IMR-90 (cell line): Measurements from ENCODE around the gene MSX1. TPM values are rescaled to one million over a fixed set of nuclear protein-coding genes. Genes with fewer than 3 reads are reported as not detected.

ENCODE experiments used
- ATAC-seq: fragments of 200-7000 bp; cut with Tn5 transposase; 2 replicates; pipeline ENCODE4 v1.9.1; 2020; ENCODE audit warnings: low read depth, mild to moderate bottlenecking, moderate library complexity
- BruUV-seq: library from RNA; stranded (reverse); fragments of 400-500 nt; replicated peaks from 2 replicates; lab custom pipeline; 2021; lab: Mats Ljungman, UMichigan
- CTCF ChIA-PET: fragments of 300-600 bp; formaldehyde crosslinking; extraction: SDS; loops from one replicate; lab custom pipeline; 2021; ENCODE audit warnings: antibody characterized with exemption; lab: Yijun Ruan, JAX
- POLR2A ChIA-PET: fragments of 300-600 bp; sonication (Branson Sonifier 250); formaldehyde crosslinking; loops from one replicate; lab custom pipeline; 2022; ENCODE audit warnings: antibody characterized with exemption; ENCODE audit not compliant: unreplicated experiment; lab: Charles Lee
- DNase-seq: peaks from one replicate; pipeline ENCODE4 v3.0.0; 2013
- H2AFZ ChIP-seq: replicated peaks from 2 replicates; pipeline ENCODE3; 2013; ENCODE audit warnings: low read length, mild to moderate bottlenecking; ENCODE audit not compliant: poor library complexity
- H2AK5ac ChIP-seq: 2 replicates; pipeline ENCODE4 v1.6.1; 2013; ENCODE audit warnings: low read depth, low read length, inconsistent platforms
- H2AK9ac ChIP-seq: replicated peaks from 2 replicates; pipeline ENCODE3; 2013; ENCODE audit warnings: mild to moderate bottlenecking, low read depth, low read length, moderate library complexity; ENCODE audit not compliant: poor library complexity
- H2BK120ac ChIP-seq: 2 replicates; pipeline ENCODE4 v1.6.1; 2013; ENCODE audit warnings: low read depth, low read length, inconsistent platforms
- H2BK15ac ChIP-seq: 3 replicates; pipeline ENCODE4 v1.6.1; 2013; ENCODE audit warnings: low read depth, low read length, inconsistent platforms
- H2BK20ac ChIP-seq: 2 replicates; pipeline ENCODE4 v1.6.1; 2013; ENCODE audit warnings: low read depth, mild to moderate bottlenecking, inconsistent platforms, low read length, moderate library complexity
- H2BK5ac ChIP-seq: 2 replicates; pipeline ENCODE4 v1.6.1; 2013; ENCODE audit warnings: mild to moderate bottlenecking, low read depth, low read length, inconsistent platforms; ENCODE audit not compliant: poor library complexity, severe bottlenecking
- H3K14ac ChIP-seq: replicated peaks from 2 replicates; pipeline ENCODE4 v1.6.1; 2013; ENCODE audit warnings: low read depth, low read length, inconsistent platforms
- H3K18ac ChIP-seq: 2 replicates; pipeline ENCODE4 v1.6.1; 2013; ENCODE audit warnings: low read depth, low read length, control low read depth
- H3K23ac ChIP-seq: 2 replicates; pipeline ENCODE4 v1.6.1; 2013; ENCODE audit warnings: low read depth, low read length, inconsistent platforms
- H3K27ac ChIP-seq: 2 replicates; pipeline ENCODE4 v1.5.1; 2013; ENCODE audit warnings: mild to moderate bottlenecking, control low read depth, low read length; ENCODE audit not compliant: insufficient read depth
- H3K27me3 ChIP-seq: 2 replicates; pipeline ENCODE4 v1.6.1; 2013; ENCODE audit warnings: low read length; ENCODE audit not compliant: control insufficient read depth, insufficient read depth
- H3K36me3 ChIP-seq: 2 replicates; pipeline ENCODE4 v1.6.1; 2013; ENCODE audit warnings: low read length, mixed read lengths; ENCODE audit not compliant: control insufficient read depth, insufficient read depth
- H3K4ac ChIP-seq: 2 replicates; pipeline ENCODE4 v1.6.1; 2013; ENCODE audit warnings: low read depth, low read length, inconsistent platforms
- H3K4me1 ChIP-seq: 2 replicates; pipeline ENCODE4 v1.6.1; 2013; ENCODE audit warnings: low read length, mixed read lengths; ENCODE audit not compliant: control insufficient read depth, insufficient read depth
- H3K4me2 ChIP-seq: 2 replicates; pipeline ENCODE4 v1.6.1; 2013; ENCODE audit warnings: low read depth, mild to moderate bottlenecking, control low read depth, low read length, moderate library complexity
- H3K4me3 ChIP-seq: 2 replicates; pipeline ENCODE4 v1.5.1; 2013; ENCODE audit warnings: low read depth, mild to moderate bottlenecking, control low read depth, low read length, moderate library complexity; ENCODE audit not compliant: insufficient read depth
- H3K56ac ChIP-seq: 2 replicates; pipeline ENCODE4 v1.6.1; 2013; ENCODE audit warnings: low read length, inconsistent platforms; ENCODE audit not compliant: insufficient read depth; ENCODE audit errors: extremely low read depth
- H3K79me1 ChIP-seq, 2 experiments: 2 replicates each; pipeline ENCODE4 v1.6.1; 2013; ENCODE audit warnings: low read length in 2 of 2, inconsistent platforms in 1 of 2, low read depth in 1 of 2
- H3K9ac ChIP-seq: 2 replicates; pipeline ENCODE4 v1.6.1; 2013; ENCODE audit warnings: low read depth, low read length, control low read depth
- H3K9me1 ChIP-seq: 2 replicates; pipeline ENCODE4 v1.6.1; 2013; ENCODE audit warnings: low read length, inconsistent platforms; ENCODE audit not compliant: insufficient read depth
- H3K9me3 ChIP-seq: 2 replicates; pipeline ENCODE4 v1.6.1; 2013; ENCODE audit warnings: low read length; ENCODE audit not compliant: control insufficient read depth, insufficient read depth
- H4K20me1 ChIP-seq: 2 replicates; pipeline ENCODE4 v1.6.1; 2013; ENCODE audit warnings: low read length, inconsistent platforms; ENCODE audit not compliant: insufficient read depth
- H4K5ac ChIP-seq: 2 replicates; pipeline ENCODE4 v1.6.1; 2013; ENCODE audit warnings: mild to moderate bottlenecking, low read depth, low read length, control low read depth
- H4K8ac ChIP-seq, 2 experiments: 2 replicates each; pipeline ENCODE4 v1.6.1; 2013; ENCODE audit warnings: low read depth in 2 of 2, low read length in 2 of 2, control low read depth in 1 of 2, inconsistent platforms in 1 of 2
- H4K91ac ChIP-seq: 2 replicates; pipeline ENCODE4 v1.6.1; 2013; ENCODE audit warnings: low read depth, low read length, inconsistent platforms; ENCODE audit not compliant: insufficient read depth
- BHLHE40 ChIP-seq: fragments of 150-350 bp; IDR thresholded peaks from 2 replicates; pipeline ENCODE4 v1.6.1; 2016; ENCODE audit warnings: mild to moderate bottlenecking, low read depth, low read length
- CEBPB ChIP-seq: IDR thresholded peaks from 2 replicates; pipeline ENCODE4 v1.6.1; 2012; ENCODE audit warnings: low read depth, low read length, improper control_type of control experiment
- CHD1 ChIP-seq: IDR thresholded peaks from 2 replicates; pipeline ENCODE4 v1.6.1; 2012; ENCODE audit warnings: low read depth, low read length, improper control_type of control experiment
- FOS ChIP-seq: fragments of 150-350 bp; IDR thresholded peaks from 2 replicates; pipeline ENCODE4 v1.6.1; 2016; ENCODE audit warnings: low read depth, low read length
- MAFK ChIP-seq: IDR thresholded peaks from 2 replicates; pipeline ENCODE4 v1.6.1; 2012; ENCODE audit warnings: low read depth, low read length, improper control_type of control experiment
- MAZ ChIP-seq: IDR thresholded peaks from 2 replicates; pipeline ENCODE4 v1.6.1; 2012; ENCODE audit warnings: low read depth, mild to moderate bottlenecking, low read length, improper control_type of control experiment, moderate library complexity, borderline replicate concordance
- MXI1 ChIP-seq: IDR thresholded peaks from 2 replicates; pipeline ENCODE4 v1.6.1; 2012; ENCODE audit warnings: low read depth, mild to moderate bottlenecking, low read length, moderate library complexity, borderline replicate concordance
- NFE2L2 ChIP-seq: fragments of 150-350 bp; IDR thresholded peaks from 2 replicates; pipeline ENCODE4 v1.6.1; 2016; ENCODE audit warnings: low read depth, mild to moderate bottlenecking, low read length
- POLR2A ChIP-seq: IDR thresholded peaks from 2 replicates; pipeline ENCODE4 v1.6.1; 2012; ENCODE audit warnings: mild to moderate bottlenecking, low read depth, low read length
- RAD21 ChIP-seq: IDR thresholded peaks from 2 replicates; pipeline ENCODE4 v1.6.1; 2012; ENCODE audit warnings: low read length, improper control_type of control experiment
- RCOR1 ChIP-seq: IDR thresholded peaks from 2 replicates; pipeline ENCODE4 v1.6.1; 2012; ENCODE audit warnings: mild to moderate bottlenecking, low read length, improper control_type of control experiment; ENCODE audit not compliant: insufficient replicate concordance
- RFX5 ChIP-seq: IDR thresholded peaks from 2 replicates; pipeline ENCODE4 v1.8.0; 2012; ENCODE audit warnings: low read depth, mild to moderate bottlenecking, low read length, moderate library complexity
- SMC3 ChIP-seq: fragments of 150-350 bp; IDR thresholded peaks from 2 replicates; pipeline ENCODE4 v1.6.1; 2016; ENCODE audit warnings: low read depth, mild to moderate bottlenecking, antibody characterized with exemption, low read length, moderate library complexity
- WGBS, 2 experiments: methylation state at CpG; one replicate each; pipeline versions ENCODE4 v1.1.5 to v1.1.7; 2013; ENCODE audit warnings: missing lambda C conversion rate in 2 of 2; ENCODE audit not compliant: insufficient read length in 1 of 2; ENCODE audit errors: extremely low coverage in 2 of 2; 5-methylcytosine and 5-hydroxymethylcytosine counted together
- dilution Hi-C: fragments of 300-500 bp; cut with HindIII; formaldehyde crosslinking; loops from one replicate; pipeline ENCODE4 v1.14.3; 2018; ENCODE audit warnings: low sequenced_read_pairs; ENCODE audit not compliant: unreplicated experiment
- in situ Hi-C: fragments of 300-500 bp; cut with MboI; formaldehyde crosslinking; loops from 3 replicates; pipeline ENCODE4 v1.14.3; 2019; ENCODE audit warnings: low sequenced_read_pairs, inconsistent platforms, mixed read lengths
- intact Hi-C: fragments of 100-400 bp; cut with micrococcal nuclease; formaldehyde crosslinking; loops from 2 replicates; pipeline ENCODE4 v1.10.0; 2022
- polyA plus RNA-seq, 3 experiments: library from polyadenylated mRNA; depleted of rRNA; stranded (reverse); fragments of >200 nt; gene quantifications; 2 replicates each; pipeline ENCODE4 v1.2.3, GENCODE V29; 2012; ENCODE audit warnings: low replicate concordance in 1 of 3
- total RNA-seq: library from RNA; depleted of rRNA; stranded (reverse); fragments of >200 nt; gene quantifications from 2 replicates; pipeline ENCODE4 v1.2.3, GENCODE V29; 2012
- TF ChIP-seq, protein P1 (sequence below): fragments of 150-350 bp; IDR thresholded peaks from 2 replicates; pipeline ENCODE4 v1.6.1; 2016; ENCODE audit warnings: low read depth, mild to moderate bottlenecking, low read length, moderate library complexity, borderline replicate concordance
- TF ChIP-seq, protein P2 (sequence below): fragments of 150-350 bp; IDR thresholded peaks from 2 replicates; pipeline ENCODE4 v1.6.1; 2017; ENCODE audit warnings: mild to moderate bottlenecking, antibody characterized with exemption, low read length, low read depth
- TF ChIP-seq, protein P3 (sequence below): conservative IDR thresholded peaks from 2 replicates; pipeline ENCODE4 v1.5.1; 2012; ENCODE audit warnings: mild to moderate bottlenecking, low read depth, low read length, improper control_type of control experiment

Gene MSX1
- total and polyA plus RNA-seq, 2 of the 4 experiments (the other 2 are of a cell fraction): 1.1 to 3.9 TPM

DNA sequence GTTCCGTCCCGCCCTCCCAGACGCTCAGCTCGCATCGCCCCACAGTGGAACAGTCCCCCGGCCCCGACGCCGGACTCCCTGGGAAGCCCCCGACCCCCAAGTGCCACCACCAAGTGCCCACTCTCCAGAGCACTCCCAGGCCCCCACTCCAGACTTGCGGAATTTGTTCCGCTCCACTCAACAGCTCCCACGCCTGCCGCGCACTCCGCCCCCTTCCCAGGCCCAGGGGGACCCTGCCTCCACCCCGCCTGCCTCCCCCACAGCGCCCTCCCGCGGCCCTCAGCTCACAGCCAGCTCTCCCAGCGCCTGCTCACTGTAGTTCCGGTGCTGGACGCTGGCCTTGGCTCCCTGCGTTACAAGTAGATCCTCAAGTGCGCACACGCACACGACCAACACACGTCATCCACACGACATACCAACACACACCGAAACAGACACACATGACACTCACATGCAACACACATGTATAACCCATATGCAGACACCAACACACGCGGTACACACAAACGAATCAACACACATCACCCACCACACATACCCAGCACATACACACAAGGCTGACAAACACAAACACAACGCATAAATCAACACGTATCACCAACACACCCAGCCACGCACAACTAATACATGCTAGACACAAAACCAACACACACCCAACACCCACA lies 8.0 kb downstream of the MSX1 start:
- Histone ChIP-seq H3K4me3 (no peak overlapping the region), H3K23ac (no peak overlapping the region), H3K9ac (no peak overlapping the region), H3K36me3 (no peaks in the 10 kb centered on the region), H3K4me2 (no peak overlapping the region), H4K91ac (no peak overlapping the region), H2BK15ac (no peak overlapping the region), H3K4ac (no peak overlapping the region), H3K4me1 (no peaks in the 10 kb centered on the region), H3K27me3 (peaks cover 83% of the 10 kb centered on the region), H2AK9ac (no peak overlapping the region), H4K5ac (no peak overlapping the region), H3K79me1 (no peaks in the 10 kb centered on the region), H3K18ac (no peak overlapping the region), H2BK20ac (no peak overlapping the region), H4K20me1 (peaks cover 4% of the 10 kb centered on the region; the same call in 1 of the 2 replicates), H2AFZ (no peak overlapping the region), H4K8ac (no peak overlapping the region), H2BK5ac (no peak overlapping the region), H3K14ac (no peak overlapping the region), H2BK120ac (no peak overlapping the region), H3K56ac (no peak overlapping the region), H3K9me1 (peaks cover 3% of the 10 kb centered on the region; the same call in 1 of the 2 replicates), H3K27ac (no peak overlapping the region), H2AK5ac (no peak overlapping the region), H3K9me3 (peaks cover 3% of the 10 kb centered on the region; the same call in 1 of the 2 replicates)
- CTCF ChIA-PET: no interaction called here
- BruUV-seq: no TSS peak
- intact Hi-C loops (no loop called here), dilution Hi-C loops (no loop called here), in situ Hi-C loops (loop anchor here (5.0 kb wide), 2 partner anchors 195 to 380 kb away; no protein-coding TSS in a partner anchor)
- DNase-seq (no peak), ATAC-seq (no peak)
- TF ChIP-seq, protein P1, sequence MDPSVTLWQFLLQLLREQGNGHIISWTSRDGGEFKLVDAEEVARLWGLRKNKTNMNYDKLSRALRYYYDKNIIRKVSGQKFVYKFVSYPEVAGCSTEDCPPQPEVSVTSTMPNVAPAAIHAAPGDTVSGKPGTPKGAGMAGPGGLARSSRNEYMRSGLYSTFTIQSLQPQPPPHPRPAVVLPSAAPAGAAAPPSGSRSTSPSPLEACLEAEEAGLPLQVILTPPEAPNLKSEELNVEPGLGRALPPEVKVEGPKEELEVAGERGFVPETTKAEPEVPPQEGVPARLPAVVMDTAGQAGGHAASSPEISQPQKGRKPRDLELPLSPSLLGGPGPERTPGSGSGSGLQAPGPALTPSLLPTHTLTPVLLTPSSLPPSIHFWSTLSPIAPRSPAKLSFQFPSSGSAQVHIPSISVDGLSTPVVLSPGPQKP: no peak
- TF ChIP-seq RAD21: no peak
- no peak for TF ChIP-seq MAZ
- TF ChIP-seq CHD1: no peak
- TF ChIP-seq FOS: no peak
- TF ChIP-seq CEBPB: no peak
- TF ChIP-seq RFX5: no peak
- TF ChIP-seq MXI1: no peak
- TF ChIP-seq BHLHE40: no peak
- TF ChIP-seq, protein P2, sequence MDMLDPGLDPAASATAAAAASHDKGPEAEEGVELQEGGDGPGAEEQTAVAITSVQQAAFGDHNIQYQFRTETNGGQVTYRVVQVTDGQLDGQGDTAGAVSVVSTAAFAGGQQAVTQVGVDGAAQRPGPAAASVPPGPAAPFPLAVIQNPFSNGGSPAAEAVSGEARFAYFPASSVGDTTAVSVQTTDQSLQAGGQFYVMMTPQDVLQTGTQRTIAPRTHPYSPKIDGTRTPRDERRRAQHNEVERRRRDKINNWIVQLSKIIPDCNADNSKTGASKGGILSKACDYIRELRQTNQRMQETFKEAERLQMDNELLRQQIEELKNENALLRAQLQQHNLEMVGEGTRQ: no peak
- no peak for TF ChIP-seq SMC3
- no peak for TF ChIP-seq RCOR1
- TF ChIP-seq MAFK: no peak
- TF ChIP-seq NFE2L2: no peak
- TF ChIP-seq POLR2A: no peak
- TF ChIP-seq, protein P3, sequence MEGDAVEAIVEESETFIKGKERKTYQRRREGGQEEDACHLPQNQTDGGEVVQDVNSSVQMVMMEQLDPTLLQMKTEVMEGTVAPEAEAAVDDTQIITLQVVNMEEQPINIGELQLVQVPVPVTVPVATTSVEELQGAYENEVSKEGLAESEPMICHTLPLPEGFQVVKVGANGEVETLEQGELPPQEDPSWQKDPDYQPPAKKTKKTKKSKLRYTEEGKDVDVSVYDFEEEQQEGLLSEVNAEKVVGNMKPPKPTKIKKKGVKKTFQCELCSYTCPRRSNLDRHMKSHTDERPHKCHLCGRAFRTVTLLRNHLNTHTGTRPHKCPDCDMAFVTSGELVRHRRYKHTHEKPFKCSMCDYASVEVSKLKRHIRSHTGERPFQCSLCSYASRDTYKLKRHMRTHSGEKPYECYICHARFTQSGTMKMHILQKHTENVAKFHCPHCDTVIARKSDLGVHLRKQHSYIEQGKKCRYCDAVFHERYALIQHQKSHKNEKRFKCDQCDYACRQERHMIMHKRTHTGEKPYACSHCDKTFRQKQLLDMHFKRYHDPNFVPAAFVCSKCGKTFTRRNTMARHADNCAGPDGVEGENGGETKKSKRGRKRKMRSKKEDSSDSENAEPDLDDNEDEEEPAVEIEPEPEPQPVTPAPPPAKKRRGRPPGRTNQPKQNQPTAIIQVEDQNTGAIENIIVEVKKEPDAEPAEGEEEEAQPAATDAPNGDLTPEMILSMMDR: no peak
- POLR2A ChIA-PET: no interaction called here
- WGBS, 2 experiments: 17% methylated on average over 24 of the region's 36 CpGs; no CpG with 5 or more reads in 1 of the 2 experiments
